A673 (cell line): ENCODE results near the gene BACH2. TPM values are rescaled to one million over a fixed set of nuclear protein-coding genes. Genes with fewer than 3 reads are reported as not detected.
A peak's percentile ranks its signal among the peaks of the same experiment; 100 is the strongest.

Experiments used
- BruUV-seq: library from RNA; stranded (reverse); fragments of 400-500 nt; replicated peaks from 2 replicates; lab custom pipeline; 2021; lab: Mats Ljungman, UMichigan
- CTCF ChIA-PET: fragments of 300-600 bp; sonication (Branson Sonifier 250); formaldehyde crosslinking; loops from one replicate; lab custom pipeline; 2022; ENCODE audit warnings: antibody characterized with exemption; lab: Charles Lee
- POLR2A ChIA-PET: fragments of 300-600 bp; sonication (Branson Sonifier 250); formaldehyde crosslinking; loops from one replicate; lab custom pipeline; 2022; ENCODE audit warnings: antibody characterized with exemption; ENCODE audit not compliant: low non-redundant PET; lab: Charles Lee
- DNase-seq: peaks from one replicate; pipeline ENCODE4 v3.0.0-alpha.2; 2015; ENCODE audit warnings: low spot score
- H3K27ac ChIP-seq: fragments of 200-600 bp; sonication (generic); 2 replicates; pipeline ENCODE4 v1.5.1; 2016; ENCODE audit warnings: mixed run types, low read depth, mild to moderate bottlenecking, mixed read lengths, antibody characterized with exemption, low read length; ENCODE audit not compliant: poor library complexity, severe bottlenecking
- H3K27me3 ChIP-seq: fragments of 200-600 bp; sonication (generic); replicated peaks from 2 replicates; pipeline ENCODE4 v1.6.1; 2017; ENCODE audit warnings: mixed run types, low read depth, mild to moderate bottlenecking, mixed read lengths, antibody characterized with exemption, low read length; ENCODE audit not compliant: insufficient read depth, poor library complexity
- H3K36me3 ChIP-seq: fragments of 200-600 bp; sonication (generic); 2 replicates; pipeline ENCODE4 v1.6.1; 2016; ENCODE audit warnings: mixed run types, mild to moderate bottlenecking, mixed read lengths, antibody characterized with exemption, low read length; ENCODE audit not compliant: insufficient read depth, poor library complexity, severe bottlenecking
- H3K4me1 ChIP-seq: fragments of 200-600 bp; sonication (generic); 2 replicates; pipeline ENCODE4 v1.6.1; 2017; ENCODE audit warnings: mixed run types, mild to moderate bottlenecking, mixed read lengths, antibody characterized with exemption, low read length; ENCODE audit not compliant: insufficient read depth, poor library complexity, severe bottlenecking
- H3K4me3 ChIP-seq: fragments of 200-600 bp; sonication (generic); 2 replicates; pipeline ENCODE4 v1.5.1; 2016; ENCODE audit warnings: low read depth, mixed run types, mild to moderate bottlenecking, mixed read lengths, low read length; ENCODE audit not compliant: poor library complexity, severe bottlenecking
- H3K9me3 ChIP-seq: fragments of 200-600 bp; sonication (generic); 2 replicates; pipeline ENCODE4 v1.6.1; 2016; ENCODE audit warnings: mixed run types, low read depth, mild to moderate bottlenecking, mixed read lengths, antibody characterized with exemption, low read length; ENCODE audit not compliant: poor library complexity, severe bottlenecking
- CTCF ChIP-seq: fragments of 300-800, 200-600 bp; sonication (generic); conservative IDR thresholded peaks from 2 replicates; pipeline ENCODE4 v1.5.1; 2017; ENCODE audit warnings: low read depth, mild to moderate bottlenecking, antibody characterized with exemption, low read length, moderate library complexity, mixed read lengths
- EZH2 ChIP-seq: fragments of 200-600 bp; sonication (generic); IDR thresholded peaks from 2 replicates; pipeline ENCODE4 v1.6.1; 2017; ENCODE audit warnings: borderline replicate concordance, low read depth, mild to moderate bottlenecking, mixed read lengths, antibody characterized with exemption, low read length; ENCODE audit not compliant: poor library complexity, severe bottlenecking
- intact Hi-C: fragments of 100-400 bp; cut with micrococcal nuclease; formaldehyde crosslinking; loops from one replicate; pipeline ENCODE4 v1.10.0; 2022; ENCODE audit not compliant: unreplicated experiment
- total RNA-seq: library from RNA; stranded (reverse); gene quantifications from 2 replicates; pipeline ENCODE4 v1.2.3, GENCODE V29; 2021

BACH2 gene
- total RNA-seq, 1 experiment from 2014 or later = 0.37 TPM

- H3K4me1 ChIP-seq = peaks cover 25% of the 10 kb centered on the region
These were observed 133.8 kb downstream of the BACH2 start for GRCh38 chr6:90162648-90163387.

GRCh38 chr6:90160013-90160412 is 136.6 kb downstream of the BACH2 start:
- no peaks in the 10 kb centered on the region for H3K27me3 ChIP-seq
- ChIA-PET POLR2A (no interaction called here), CTCF (interaction anchor here (1.0 kb wide), 1 partner anchor 220 kb away, joined by 3 read pairs; no protein-coding TSS in a partner anchor)
- H3K4me3 ChIP-seq = no peak overlapping the region
- H3K27ac ChIP-seq = peak overlapping the region; percentile 37
- BruUV-seq = no TSS peak
- intact Hi-C loops = no loop called here
- H3K36me3 ChIP-seq = no peaks in the 10 kb centered on the region
- H3K9me3 ChIP-seq = no peaks in the 10 kb centered on the region
- DNase-seq = peak; percentile 75
- TF ChIP-seq EZH2 = no peak
- no peak for TF ChIP-seq CTCF
- H3K4me1 ChIP-seq = peaks cover 25% of the 10 kb centered on the region

More at GRCh38 chr6:90162648-90163387, 133.8 kb downstream of the BACH2 start:
- ChIA-PET CTCF (no interaction called here), POLR2A (interaction anchor here (0.6 kb wide), 1 partner anchor 58 kb away, joined by 3 read pairs; no protein-coding TSS in a partner anchor)
- intact Hi-C loops = no loop called here
- no peaks in the 10 kb centered on the region for H3K9me3 ChIP-seq
- no peak overlapping the region for H3K4me3 ChIP-seq
- TF ChIP-seq EZH2 (no peak), CTCF (no peak)
- no peak overlapping the region for H3K27ac ChIP-seq
- no TSS peak for BruUV-seq
- H3K36me3 ChIP-seq = no peaks in the 10 kb centered on the region
- no peak for DNase-seq
- no peaks in the 10 kb centered on the region for H3K27me3 ChIP-seq

- BruUV-seq = no TSS peak
- TF ChIP-seq EZH2 = no peak
- TF ChIP-seq CTCF = no peak
- ChIA-PET CTCF (interaction anchor here (1.0 kb wide), 1 partner anchor 219 kb away, joined by 3 read pairs; no protein-coding TSS in a partner anchor), POLR2A (no interaction called here)
- DNase-seq = peak; percentile 93
- H3K27me3 ChIP-seq = no peaks in the 10 kb centered on the region
- peak overlapping the region; percentile 11 for H3K4me3 ChIP-seq
- H3K9me3 ChIP-seq = no peaks in the 10 kb centered on the region
- H3K36me3 ChIP-seq = no peaks in the 10 kb centered on the region
- peaks cover 25% of the 10 kb centered on the region for H3K4me1 ChIP-seq
- H3K27ac ChIP-seq = peak overlapping the region; percentile 76
- intact Hi-C loops = loop anchor here (5.0 kb wide), 1 partner anchor 182 kb away; no protein-coding TSS in a partner anchor
These were observed 137.2 kb downstream of the BACH2 start for GRCh38 chr6:90159452-90159851.
